IMR-90 (cell line): ENCODE results near the gene RASSF10. TPM values are rescaled to one million over a fixed set of nuclear protein-coding genes. Genes with fewer than 3 reads are reported as not detected.

Experiments
- ATAC-seq: fragments of 200-7000 bp; cut with Tn5 transposase; 2 replicates; pipeline ENCODE4 v1.9.1; 2020; ENCODE audit warnings: low read depth, mild to moderate bottlenecking, moderate library complexity
- BruUV-seq: library from RNA; stranded (reverse); fragments of 400-500 nt; replicated peaks from 2 replicates; lab custom pipeline; 2021; lab: Mats Ljungman, UMichigan
- CTCF ChIA-PET: fragments of 300-600 bp; formaldehyde crosslinking; extraction: SDS; loops from one replicate; lab custom pipeline; 2021; ENCODE audit warnings: antibody characterized with exemption; lab: Yijun Ruan, JAX
- POLR2A ChIA-PET: fragments of 300-600 bp; sonication (Branson Sonifier 250); formaldehyde crosslinking; loops from one replicate; lab custom pipeline; 2022; ENCODE audit warnings: antibody characterized with exemption; ENCODE audit not compliant: unreplicated experiment; lab: Charles Lee
- DNase-seq: peaks from one replicate; pipeline ENCODE4 v3.0.0; 2013
- H2AFZ ChIP-seq: replicated peaks from 2 replicates; pipeline ENCODE3; 2013; ENCODE audit warnings: low read length, mild to moderate bottlenecking; ENCODE audit not compliant: poor library complexity
- H2AK5ac ChIP-seq: 2 replicates; pipeline ENCODE4 v1.6.1; 2013; ENCODE audit warnings: low read depth, low read length, inconsistent platforms
- H2AK9ac ChIP-seq: replicated peaks from 2 replicates; pipeline ENCODE3; 2013; ENCODE audit warnings: mild to moderate bottlenecking, low read depth, low read length, moderate library complexity; ENCODE audit not compliant: poor library complexity
- H2BK120ac ChIP-seq: 2 replicates; pipeline ENCODE4 v1.6.1; 2013; ENCODE audit warnings: low read depth, low read length, inconsistent platforms
- H2BK15ac ChIP-seq: 3 replicates; pipeline ENCODE4 v1.6.1; 2013; ENCODE audit warnings: low read depth, low read length, inconsistent platforms
- H2BK20ac ChIP-seq: 2 replicates; pipeline ENCODE4 v1.6.1; 2013; ENCODE audit warnings: low read depth, mild to moderate bottlenecking, inconsistent platforms, low read length, moderate library complexity
- H2BK5ac ChIP-seq: 2 replicates; pipeline ENCODE4 v1.6.1; 2013; ENCODE audit warnings: mild to moderate bottlenecking, low read depth, low read length, inconsistent platforms; ENCODE audit not compliant: poor library complexity, severe bottlenecking
- H3K14ac ChIP-seq: replicated peaks from 2 replicates; pipeline ENCODE4 v1.6.1; 2013; ENCODE audit warnings: low read depth, low read length, inconsistent platforms
- H3K18ac ChIP-seq: 2 replicates; pipeline ENCODE4 v1.6.1; 2013; ENCODE audit warnings: low read depth, low read length, control low read depth
- H3K23ac ChIP-seq: 2 replicates; pipeline ENCODE4 v1.6.1; 2013; ENCODE audit warnings: low read depth, low read length, inconsistent platforms
- H3K27ac ChIP-seq: 2 replicates; pipeline ENCODE4 v1.5.1; 2013; ENCODE audit warnings: mild to moderate bottlenecking, control low read depth, low read length; ENCODE audit not compliant: insufficient read depth
- H3K27me3 ChIP-seq: 2 replicates; pipeline ENCODE4 v1.6.1; 2013; ENCODE audit warnings: low read length; ENCODE audit not compliant: control insufficient read depth, insufficient read depth
- H3K36me3 ChIP-seq: 2 replicates; pipeline ENCODE4 v1.6.1; 2013; ENCODE audit warnings: low read length, mixed read lengths; ENCODE audit not compliant: control insufficient read depth, insufficient read depth
- H3K4ac ChIP-seq: 2 replicates; pipeline ENCODE4 v1.6.1; 2013; ENCODE audit warnings: low read depth, low read length, inconsistent platforms
- H3K4me1 ChIP-seq: 2 replicates; pipeline ENCODE4 v1.6.1; 2013; ENCODE audit warnings: low read length, mixed read lengths; ENCODE audit not compliant: control insufficient read depth, insufficient read depth
- H3K4me2 ChIP-seq: 2 replicates; pipeline ENCODE4 v1.6.1; 2013; ENCODE audit warnings: low read depth, mild to moderate bottlenecking, control low read depth, low read length, moderate library complexity
- H3K4me3 ChIP-seq: 2 replicates; pipeline ENCODE4 v1.5.1; 2013; ENCODE audit warnings: low read depth, mild to moderate bottlenecking, control low read depth, low read length, moderate library complexity; ENCODE audit not compliant: insufficient read depth
- H3K56ac ChIP-seq: 2 replicates; pipeline ENCODE4 v1.6.1; 2013; ENCODE audit warnings: low read length, inconsistent platforms; ENCODE audit not compliant: insufficient read depth; ENCODE audit errors: extremely low read depth
- H3K79me1 ChIP-seq, 2 experiments: 2 replicates each; pipeline ENCODE4 v1.6.1; 2013; ENCODE audit warnings: low read length in 2 of 2, inconsistent platforms in 1 of 2, low read depth in 1 of 2
- H3K9ac ChIP-seq: 2 replicates; pipeline ENCODE4 v1.6.1; 2013; ENCODE audit warnings: low read depth, low read length, control low read depth
- H3K9me1 ChIP-seq: 2 replicates; pipeline ENCODE4 v1.6.1; 2013; ENCODE audit warnings: low read length, inconsistent platforms; ENCODE audit not compliant: insufficient read depth
- H3K9me3 ChIP-seq: 2 replicates; pipeline ENCODE4 v1.6.1; 2013; ENCODE audit warnings: low read length; ENCODE audit not compliant: control insufficient read depth, insufficient read depth
- H4K20me1 ChIP-seq: 2 replicates; pipeline ENCODE4 v1.6.1; 2013; ENCODE audit warnings: low read length, inconsistent platforms; ENCODE audit not compliant: insufficient read depth
- H4K5ac ChIP-seq: 2 replicates; pipeline ENCODE4 v1.6.1; 2013; ENCODE audit warnings: mild to moderate bottlenecking, low read depth, low read length, control low read depth
- H4K8ac ChIP-seq, 2 experiments: 2 replicates each; pipeline ENCODE4 v1.6.1; 2013; ENCODE audit warnings: low read depth in 2 of 2, low read length in 2 of 2, control low read depth in 1 of 2, inconsistent platforms in 1 of 2
- H4K91ac ChIP-seq: 2 replicates; pipeline ENCODE4 v1.6.1; 2013; ENCODE audit warnings: low read depth, low read length, inconsistent platforms; ENCODE audit not compliant: insufficient read depth
- BHLHE40 ChIP-seq: fragments of 150-350 bp; IDR thresholded peaks from 2 replicates; pipeline ENCODE4 v1.6.1; 2016; ENCODE audit warnings: mild to moderate bottlenecking, low read depth, low read length
- CEBPB ChIP-seq: IDR thresholded peaks from 2 replicates; pipeline ENCODE4 v1.6.1; 2012; ENCODE audit warnings: low read depth, low read length, improper control_type of control experiment
- CHD1 ChIP-seq: IDR thresholded peaks from 2 replicates; pipeline ENCODE4 v1.6.1; 2012; ENCODE audit warnings: low read depth, low read length, improper control_type of control experiment
- CTCF ChIP-seq: conservative IDR thresholded peaks from 2 replicates; pipeline ENCODE4 v1.5.1; 2012; ENCODE audit warnings: mild to moderate bottlenecking, low read depth, low read length, improper control_type of control experiment
- FOS ChIP-seq: fragments of 150-350 bp; IDR thresholded peaks from 2 replicates; pipeline ENCODE4 v1.6.1; 2016; ENCODE audit warnings: low read depth, low read length
- MAFK ChIP-seq: IDR thresholded peaks from 2 replicates; pipeline ENCODE4 v1.6.1; 2012; ENCODE audit warnings: low read depth, low read length, improper control_type of control experiment
- MAZ ChIP-seq: IDR thresholded peaks from 2 replicates; pipeline ENCODE4 v1.6.1; 2012; ENCODE audit warnings: low read depth, mild to moderate bottlenecking, low read length, improper control_type of control experiment, moderate library complexity, borderline replicate concordance
- MXI1 ChIP-seq: IDR thresholded peaks from 2 replicates; pipeline ENCODE4 v1.6.1; 2012; ENCODE audit warnings: low read depth, mild to moderate bottlenecking, low read length, moderate library complexity, borderline replicate concordance
- NFE2L2 ChIP-seq: fragments of 150-350 bp; IDR thresholded peaks from 2 replicates; pipeline ENCODE4 v1.6.1; 2016; ENCODE audit warnings: low read depth, mild to moderate bottlenecking, low read length
- POLR2A ChIP-seq: IDR thresholded peaks from 2 replicates; pipeline ENCODE4 v1.6.1; 2012; ENCODE audit warnings: mild to moderate bottlenecking, low read depth, low read length
- RAD21 ChIP-seq: IDR thresholded peaks from 2 replicates; pipeline ENCODE4 v1.6.1; 2012; ENCODE audit warnings: low read length, improper control_type of control experiment
- RCOR1 ChIP-seq: IDR thresholded peaks from 2 replicates; pipeline ENCODE4 v1.6.1; 2012; ENCODE audit warnings: mild to moderate bottlenecking, low read length, improper control_type of control experiment; ENCODE audit not compliant: insufficient replicate concordance
- RFX5 ChIP-seq: IDR thresholded peaks from 2 replicates; pipeline ENCODE4 v1.8.0; 2012; ENCODE audit warnings: low read depth, mild to moderate bottlenecking, low read length, moderate library complexity
- SMC3 ChIP-seq: fragments of 150-350 bp; IDR thresholded peaks from 2 replicates; pipeline ENCODE4 v1.6.1; 2016; ENCODE audit warnings: low read depth, mild to moderate bottlenecking, antibody characterized with exemption, low read length, moderate library complexity
- USF2 ChIP-seq: fragments of 150-350 bp; IDR thresholded peaks from 2 replicates; pipeline ENCODE4 v1.6.1; 2017; ENCODE audit warnings: mild to moderate bottlenecking, antibody characterized with exemption, low read length, low read depth
- dilution Hi-C: fragments of 300-500 bp; cut with HindIII; formaldehyde crosslinking; loops from one replicate; pipeline ENCODE4 v1.14.3; 2018; ENCODE audit warnings: low sequenced_read_pairs; ENCODE audit not compliant: unreplicated experiment
- in situ Hi-C: fragments of 300-500 bp; cut with MboI; formaldehyde crosslinking; loops from 3 replicates; pipeline ENCODE4 v1.14.3; 2019; ENCODE audit warnings: low sequenced_read_pairs, inconsistent platforms, mixed read lengths
- intact Hi-C: fragments of 100-400 bp; cut with micrococcal nuclease; formaldehyde crosslinking; loops from 2 replicates; pipeline ENCODE4 v1.10.0; 2022
- polyA plus RNA-seq, 3 experiments: library from polyadenylated mRNA; depleted of rRNA; stranded (reverse); fragments of >200 nt; gene quantifications; 2 replicates each; pipeline ENCODE4 v1.2.3, GENCODE V29; 2012; ENCODE audit warnings: low replicate concordance in 1 of 3
- total RNA-seq: library from RNA; depleted of rRNA; stranded (reverse); fragments of >200 nt; gene quantifications from 2 replicates; pipeline ENCODE4 v1.2.3, GENCODE V29; 2012
- TF ChIP-seq, protein P1 (sequence below): fragments of 150-350 bp; IDR thresholded peaks from 2 replicates; pipeline ENCODE4 v1.6.1; 2016; ENCODE audit warnings: low read depth, mild to moderate bottlenecking, low read length, moderate library complexity, borderline replicate concordance

RASSF10 gene
- total and polyA plus RNA-seq, 2 of the 4 experiments (the other 2 are of a cell fraction), result not detected

DNA sequence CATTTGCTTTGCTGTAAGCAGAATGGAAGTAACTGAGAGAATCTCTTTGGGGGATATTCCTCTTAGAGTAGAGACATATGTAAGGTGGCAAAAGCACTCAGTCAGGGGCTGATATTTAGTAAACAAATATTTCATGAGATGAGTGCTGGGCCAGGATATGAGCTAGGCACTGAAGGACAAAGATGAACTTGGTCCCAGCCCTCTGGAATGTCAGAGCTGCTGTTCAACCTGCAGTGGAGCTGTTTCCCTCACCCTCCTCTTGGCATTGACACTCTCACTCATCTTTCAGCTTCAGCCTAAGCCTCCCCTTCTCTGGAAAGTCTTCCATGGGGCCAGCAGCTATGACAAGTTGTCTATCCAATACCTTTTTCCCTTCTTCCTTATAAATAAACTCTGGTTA is 22.2 kb downstream of the RASSF10 start:
- no peak for ATAC-seq
- H3K36me3 ChIP-seq, result no peaks in the 10 kb centered on the region
- H3K9me1 ChIP-seq, result no peaks in the 10 kb centered on the region
- no peak overlapping the region for H2BK5ac ChIP-seq
- H3K9ac ChIP-seq, result no peak overlapping the region
- no peak overlapping the region for H2AK9ac ChIP-seq
- no peak overlapping the region for H3K56ac ChIP-seq
- H4K91ac ChIP-seq, result no peak overlapping the region
- no peak overlapping the region for H3K23ac ChIP-seq
- no peak overlapping the region for H2BK20ac ChIP-seq
- dilution Hi-C loops, result no loop called here
- no peaks in the 10 kb centered on the region for H3K79me1 ChIP-seq
- no peak overlapping the region for H3K14ac ChIP-seq
- no peak overlapping the region for H3K4me3 ChIP-seq
- no peaks in the 10 kb centered on the region for H3K4me1 ChIP-seq
- no peak overlapping the region for H4K8ac ChIP-seq
- ChIA-PET POLR2A (no interaction called here), CTCF (no interaction called here)
- no peak overlapping the region for H2BK15ac ChIP-seq
- no peak overlapping the region for H3K4ac ChIP-seq
- no peak overlapping the region for H3K27ac ChIP-seq
- H4K20me1 ChIP-seq, result no peaks in the 10 kb centered on the region
- no TSS peak for BruUV-seq
- DNase-seq, result no peak
- H2AFZ ChIP-seq, result no peak overlapping the region
- no peak overlapping the region for H2BK120ac ChIP-seq
- H3K27me3 ChIP-seq, result peaks cover 61% of the 10 kb centered on the region
- H2AK5ac ChIP-seq, result no peak overlapping the region
- intact Hi-C loops, result no loop called here
- H3K9me3 ChIP-seq, result 0 out of 2 replicates have a peak, but pooled peaks cover 2% of the 10 kb centered on the region
- H3K18ac ChIP-seq, result no peak overlapping the region
- H4K5ac ChIP-seq, result no peak overlapping the region
- no peak overlapping the region for H3K4me2 ChIP-seq
- TF ChIP-seq POLR2A, result no peak
- no peak for TF ChIP-seq SMC3
- no peak for TF ChIP-seq MAZ
- no peak for TF ChIP-seq CHD1
- TF ChIP-seq CTCF, result no peak
- no peak for TF ChIP-seq MXI1
- TF ChIP-seq CEBPB, result no peak
- TF ChIP-seq NFE2L2, result no peak
- no peak for TF ChIP-seq RCOR1
- TF ChIP-seq BHLHE40, result no peak
- TF ChIP-seq, protein P1, sequence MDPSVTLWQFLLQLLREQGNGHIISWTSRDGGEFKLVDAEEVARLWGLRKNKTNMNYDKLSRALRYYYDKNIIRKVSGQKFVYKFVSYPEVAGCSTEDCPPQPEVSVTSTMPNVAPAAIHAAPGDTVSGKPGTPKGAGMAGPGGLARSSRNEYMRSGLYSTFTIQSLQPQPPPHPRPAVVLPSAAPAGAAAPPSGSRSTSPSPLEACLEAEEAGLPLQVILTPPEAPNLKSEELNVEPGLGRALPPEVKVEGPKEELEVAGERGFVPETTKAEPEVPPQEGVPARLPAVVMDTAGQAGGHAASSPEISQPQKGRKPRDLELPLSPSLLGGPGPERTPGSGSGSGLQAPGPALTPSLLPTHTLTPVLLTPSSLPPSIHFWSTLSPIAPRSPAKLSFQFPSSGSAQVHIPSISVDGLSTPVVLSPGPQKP, result no peak
- no peak for TF ChIP-seq RAD21
- TF ChIP-seq USF2, result no peak
- TF ChIP-seq RFX5, result no peak
- no peak for TF ChIP-seq FOS
- no peak for TF ChIP-seq MAFK
- in situ Hi-C loops, result no loop called here
